A172 (cell line): ENCODE measurements around the gene CRELD1. TPM values are rescaled to one million over a fixed set of nuclear protein-coding genes. Genes with fewer than 3 reads are reported as not detected.
"Not testable (repeated sequence)": the region's sequence is repeated elsewhere in the genome, so short reads cannot be mapped to it uniquely, and the experiment has no call there.

Source experiments
- DNase-seq: peaks from one replicate; pipeline ENCODE4 v3.0.0-alpha.2; 2015; ENCODE audit warnings: low spot score
- total RNA-seq: library from RNA; depleted of rRNA; stranded (reverse); fragments of >200 nt; shearing (Covaris generic); gene quantifications from 2 replicates; pipeline ENCODE4 v1.2.3, GENCODE V29; 2014; rRNA removed

CRELD1 gene
- 14.5 and 16.1 TPM in 2 replicates for total RNA-seq

- peak; percentile 88 for DNase-seq
These were observed at the start of gene CRELD1 for GRCh38 chr3:9933561-9934234. Gene CRELD1, plus strand, starts transcription at chr3:9933834. Its CDS starts 605 bp downstream, at chr3:9934439.

DNA sequence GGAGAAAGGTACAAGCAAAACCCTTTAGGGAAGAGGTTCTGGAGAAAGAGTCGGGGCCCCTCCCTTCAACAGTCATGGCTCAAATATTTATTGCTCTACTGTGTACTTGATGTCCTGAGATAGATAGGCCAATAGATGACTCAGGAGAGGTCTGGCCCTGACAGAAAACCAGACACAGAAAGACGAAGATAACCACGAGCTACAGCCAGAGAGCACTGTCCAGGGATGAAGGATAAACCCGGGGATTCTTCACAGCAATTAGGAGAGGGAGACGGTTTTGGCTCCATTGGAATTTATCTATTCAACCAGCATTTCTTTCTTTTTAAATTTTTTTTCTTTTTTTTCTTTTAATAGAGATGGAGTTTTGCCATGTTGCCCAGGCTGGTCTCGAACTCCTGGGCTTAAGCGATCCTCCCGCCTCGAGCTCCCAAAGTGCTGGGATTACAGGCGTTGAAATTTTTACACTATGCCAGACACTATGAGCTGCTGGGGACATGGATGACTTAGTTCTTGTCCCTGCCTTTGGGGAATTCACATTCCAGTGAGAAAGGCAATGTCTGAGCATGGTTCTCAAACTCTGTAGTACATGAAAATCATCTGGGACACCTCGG lies 49.0 kb upstream of the CRELD1 start:
- DNase-seq: peak; percentile 93

DNA sequence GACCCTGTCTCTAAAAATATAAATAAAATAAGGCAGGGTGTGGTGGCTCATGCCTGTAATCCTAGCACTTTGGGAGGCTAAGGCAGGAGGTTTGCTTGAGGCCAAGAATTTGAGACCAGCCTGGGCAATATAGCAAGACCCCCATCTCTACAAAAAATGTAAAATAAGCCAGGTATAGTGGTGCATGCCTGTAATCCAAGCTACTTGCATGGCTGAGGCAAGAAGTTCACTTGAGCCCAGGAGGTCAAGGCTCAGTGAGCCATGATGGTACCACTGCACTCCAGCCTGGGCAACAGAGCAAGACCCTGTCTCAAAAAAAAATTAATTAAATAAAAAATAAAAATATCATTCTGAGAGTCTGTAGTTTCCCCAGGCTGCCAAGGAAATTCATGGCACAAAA lies 47.3 kb upstream of the CRELD1 start:
- DNase-seq: no peak

DNA sequence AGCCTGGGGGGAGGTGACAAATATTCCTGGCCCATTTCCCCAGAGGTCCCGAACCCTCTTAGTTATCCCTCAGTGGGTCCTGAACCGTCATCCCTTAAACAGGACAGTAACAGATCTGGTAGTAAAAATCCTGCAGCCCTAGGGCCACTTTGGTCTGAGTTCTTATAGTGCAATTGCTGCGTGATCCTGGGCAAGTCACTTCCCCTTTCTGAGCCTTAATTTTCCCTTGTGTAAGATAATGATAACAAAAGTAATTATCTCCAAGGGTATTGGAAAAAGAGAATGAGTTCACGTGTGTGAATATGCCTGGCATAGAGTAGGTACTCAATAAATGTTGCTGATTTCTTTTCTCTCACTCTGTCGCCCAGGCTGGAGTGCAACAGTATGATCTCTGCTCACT lies 46.2 kb upstream of the CRELD1 start:
- DNase-seq: no peak

DNA sequence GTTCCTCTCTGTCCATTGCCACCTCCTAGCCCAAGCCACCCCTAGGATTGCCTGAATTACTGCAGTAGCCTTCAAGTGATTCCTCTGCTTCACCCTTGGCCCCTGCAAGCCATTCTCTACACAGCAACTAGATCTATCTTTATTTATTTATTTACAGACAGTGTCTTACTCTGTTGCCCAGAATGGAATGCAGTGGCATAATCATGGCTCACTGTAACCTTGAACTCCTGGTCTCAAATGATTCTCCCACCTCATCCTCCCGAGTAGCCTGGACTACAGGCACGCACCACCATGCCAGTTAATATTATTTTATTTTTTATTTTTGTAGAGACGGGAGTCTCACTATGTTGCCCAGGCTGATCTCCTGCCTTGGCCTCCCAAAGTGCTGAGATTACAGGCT lies 45.1 kb upstream of the CRELD1 start:
- no peak for DNase-seq

DNA sequence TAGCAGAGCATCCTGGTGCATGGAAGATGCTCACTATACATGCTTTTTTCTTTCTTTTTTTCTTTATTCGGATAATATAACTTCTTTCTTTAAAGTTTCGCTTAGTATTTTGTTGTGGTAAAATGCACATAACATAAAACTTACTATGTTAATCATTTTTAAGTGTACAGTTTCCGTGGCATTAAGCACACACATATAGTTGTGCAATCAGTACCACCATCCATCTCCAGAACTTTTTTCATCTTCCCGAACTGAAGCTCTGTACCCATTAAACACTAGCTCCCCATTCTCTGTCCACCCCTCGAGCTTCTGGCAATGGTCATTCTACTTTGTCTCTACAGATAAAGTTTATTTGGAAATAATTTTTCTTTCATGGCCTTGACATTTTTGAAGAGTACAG lies 44.2 kb upstream of the CRELD1 start:
- no peak for DNase-seq

- peak; percentile 86 for DNase-seq
These were observed 43.2 kb upstream of the CRELD1 start, which contains the start of gene JAGN1 for GRCh38 chr3:9890249-9891071. Gene JAGN1, plus strand, starts transcription at chr3:9890610. Its CDS starts 113 bp downstream, at chr3:9890723.

GRCh38 chr3:9891072-9891622 lies 42.5 kb upstream of the CRELD1 start:
- no peak for DNase-seq

- DNase-seq: no peak
These were observed 39.9 kb upstream of the CRELD1 start for GRCh38 chr3:9893739-9894138.

DNA sequence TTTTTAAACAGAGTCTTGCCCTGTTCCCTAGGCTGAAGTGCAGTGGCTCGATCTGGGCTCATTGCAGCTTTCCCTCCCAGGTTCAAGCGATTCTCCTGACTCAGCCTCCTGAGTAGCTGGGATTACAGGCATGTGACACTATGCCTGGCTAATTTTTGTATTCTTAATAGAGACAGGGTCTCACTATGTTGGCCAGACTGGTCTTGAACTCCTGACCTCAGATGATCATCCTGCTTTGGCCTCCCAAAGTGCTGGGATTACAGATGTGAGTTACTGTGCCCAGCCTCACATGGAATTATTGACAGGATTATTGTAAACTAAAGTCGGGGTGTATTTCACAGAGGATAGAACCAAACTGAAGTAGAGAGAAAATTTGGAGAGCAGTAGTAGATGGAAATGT lies 37.9 kb upstream of the CRELD1 start:
- DNase-seq: not testable (repeated sequence)

- DNase-seq: not testable (repeated sequence)
These were observed 36.8 kb upstream of the CRELD1 start for GRCh38 chr3:9896755-9897407.

DNA sequence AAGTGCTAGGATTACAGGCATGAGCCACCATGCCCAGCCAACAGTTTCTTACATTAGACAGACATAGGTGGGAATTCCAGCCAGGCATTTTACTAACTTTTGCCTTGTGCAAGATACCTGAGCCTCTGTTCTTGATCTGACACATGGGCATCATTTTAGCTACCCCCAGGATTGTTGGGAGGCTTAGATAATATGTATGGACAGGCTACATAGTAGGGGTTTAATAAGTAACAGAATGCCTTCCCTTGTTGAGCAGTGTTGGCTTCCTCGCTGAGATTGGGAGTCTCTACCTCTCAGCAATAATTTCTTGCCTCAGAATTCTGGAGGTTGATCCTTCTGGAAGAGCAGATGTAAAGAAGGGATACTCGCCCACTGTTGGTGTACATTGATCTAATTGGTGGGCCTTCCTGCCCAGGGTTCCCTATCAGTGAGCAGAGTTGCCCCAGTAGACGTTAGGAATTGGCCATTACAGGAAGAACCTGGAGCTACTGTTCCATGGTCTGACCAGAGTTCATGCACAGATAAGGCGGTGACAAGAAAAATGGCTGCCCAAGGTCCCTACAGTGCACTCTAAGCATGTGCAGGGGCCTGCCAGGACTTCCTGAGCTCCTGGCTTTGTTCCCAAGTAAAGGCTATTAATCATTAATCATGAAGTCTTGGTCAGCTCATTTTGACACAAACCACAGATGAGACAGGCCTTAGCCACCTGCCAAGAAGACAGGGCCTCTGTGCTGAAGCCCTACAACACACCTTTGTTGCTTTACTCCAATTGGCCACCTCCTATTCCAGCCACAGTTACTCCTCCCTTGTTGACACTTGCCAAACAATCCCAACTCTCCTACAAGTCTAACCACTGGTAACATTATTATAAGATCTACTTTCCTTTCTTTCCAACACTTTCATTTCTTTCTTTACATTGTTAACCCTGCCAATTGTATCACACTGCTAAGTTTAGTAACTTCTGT lies 35.9 kb upstream of the CRELD1 start:
- DNase-seq: peak; percentile 74

GRCh38 chr3:9898467-9899241 lies 35.0 kb upstream of the CRELD1 start:
- no peak for DNase-seq

GRCh38 chr3:9899289-9899791 lies 34.3 kb upstream of the CRELD1 start:
- no peak for DNase-seq

DNA sequence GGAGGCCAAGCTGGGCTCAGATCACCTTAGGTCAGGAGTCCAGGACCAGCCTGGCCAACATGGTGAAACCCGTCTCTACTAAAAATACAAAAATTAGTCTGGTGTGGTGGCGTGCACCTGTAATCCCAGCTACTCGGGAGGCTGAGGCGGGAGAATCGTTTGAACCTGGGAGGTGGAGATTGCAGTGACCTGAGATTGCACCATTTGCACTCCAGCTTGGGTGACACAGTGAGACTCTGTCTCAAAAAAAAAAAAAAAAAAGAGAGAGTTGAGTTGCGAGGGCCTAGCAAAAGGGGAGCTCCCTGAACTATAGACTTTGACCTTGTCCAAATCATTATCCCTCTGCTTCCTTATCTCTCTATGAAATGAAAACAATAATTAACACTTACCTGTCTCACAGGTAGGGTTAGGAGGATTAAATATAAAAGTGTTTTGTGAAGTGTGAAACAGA lies 32.6 kb upstream of the CRELD1 start:
- not testable (repeated sequence) for DNase-seq

- no peak for DNase-seq
These were observed 31.7 kb upstream of the CRELD1 start for GRCh38 chr3:9901967-9902366.

- DNase-seq: no peak
These were observed 31.0 kb upstream of the CRELD1 start, which contains the start of gene IL17RE for GRCh38 chr3:9902372-9903237. Gene IL17RE, plus strand, starts transcription at chr3:9902848. Its CDS starts 85 bp downstream, at chr3:9902933.

- peak; percentile 55 for DNase-seq
These were observed 30.4 kb upstream of the CRELD1 start for GRCh38 chr3:9903238-9903624.
